Kidney (tissue), 14 donors: Measurements from ENCODE around the gene CAPN13. TPM values are rescaled to one million over a fixed set of nuclear protein-coding genes. Genes with fewer than 3 reads are reported as not detected.

Experiments used
- DNase-seq, 5 donors: peaks; one replicate each; pipeline ENCODE4 v3.0.0-alpha.2; 2013 to 2020
- FAIRE-seq: peaks from 2 replicates; lab custom pipeline; 2012; peaks lifted over from hg19 to GRCh38; lab: Jason Lieb, UNC
- H3K27ac ChIP-seq, 2 donors: one replicate each; pipeline ENCODE4 v1.7.0; 2013; ENCODE audit warnings: low read depth in 2 of 2, low read length in 2 of 2, inconsistent platforms in 1 of 2
- H3K27me3 ChIP-seq: one replicate; pipeline ENCODE4 v1.7.1; 2013; ENCODE audit warnings: low read length, inconsistent platforms; ENCODE audit not compliant: control insufficient read depth, insufficient read depth
- H3K36me3 ChIP-seq, 3 donors: one replicate each; pipeline versions ENCODE4 v1.7.0 to v1.7.1; 2013; ENCODE audit warnings: low read length in 3 of 3, control low read depth in 1 of 3, inconsistent platforms in 1 of 3; ENCODE audit not compliant: insufficient read depth in 3 of 3, control insufficient read depth in 2 of 3
- H3K4me1 ChIP-seq, 3 donors: one replicate each; pipeline versions ENCODE4 v1.7.0 to v1.7.1; 2013; ENCODE audit warnings: low read length in 3 of 3, inconsistent platforms in 1 of 3, low read depth in 1 of 3; ENCODE audit not compliant: control insufficient read depth in 2 of 3, insufficient read depth in 2 of 3
- H3K4me3 ChIP-seq, 3 donors: one replicate each; pipeline versions ENCODE4 v1.7.0 to v1.8.1; 2013; ENCODE audit warnings: low read length in 3 of 3, control low read depth in 1 of 3, inconsistent platforms in 1 of 3
- H3K9ac ChIP-seq, 3 donors: one replicate each; pipeline versions ENCODE4 v1.7.0 to v1.7.1; 2013; ENCODE audit warnings: low read length in 3 of 3, control low read depth in 1 of 3, inconsistent platforms in 1 of 3
- H3K9me3 ChIP-seq, 3 donors: one replicate each; pipeline versions ENCODE4 v1.7.0 to v1.7.1; 2013; ENCODE audit warnings: low read length in 3 of 3, control low read depth in 1 of 3, inconsistent platforms in 1 of 3; ENCODE audit not compliant: control insufficient read depth in 2 of 3, insufficient read depth in 1 of 3
- intact Hi-C: fragments of 100-400 bp; cut with DNase I; formaldehyde crosslinking; loops from one replicate; pipeline ENCODE4 v1.11.1; 2022
- polyA plus RNA-seq: library from polyadenylated mRNA; stranded (reverse); fragments of 350-450 nt; fragmentation: Illumina TruSeq; extraction: RNeasy Lipid Tissue Mini Kit (QIAGEN cat#74804); gene quantifications from one replicate; pipeline ENCODE4 v1.2.3, GENCODE V29; 2014; ENCODE audit warnings: low read depth, low replicate concordance; ENCODE audit not compliant: insufficient read depth
- total RNA-seq: library from RNA; stranded (reverse); fragmentation: NEBNext Ultra II Directional; extraction: Animal tissue kit (Norgen Biotek cat#: 25700); gene quantifications from one replicate; pipeline ENCODE4 v1.2.1, GENCODE V29; 2021
- TF ChIP-seq, protein P1 (sequence below): IDR thresholded peaks from 3 replicates; pipeline ENCODE4 v1.5.1; 2012; ENCODE audit warnings: mild to moderate bottlenecking, moderate library complexity, borderline replicate concordance; ENCODE audit not compliant: insufficient read depth; ENCODE audit errors: extremely low read depth
- donor health status: control.
- donor health status: control.
- donor health status: control.
- donor health status: control.
- donor health status: control.
- donor health status: DM: yes; HTN: yes; CAD: no.
- donor health status: Normal renal cell carcinoma (clear cell type).

Gene CAPN13
- total and polyA plus RNA-seq, 2 donors from 2014 or later = 3.4 to 9.2 TPM

DNA sequence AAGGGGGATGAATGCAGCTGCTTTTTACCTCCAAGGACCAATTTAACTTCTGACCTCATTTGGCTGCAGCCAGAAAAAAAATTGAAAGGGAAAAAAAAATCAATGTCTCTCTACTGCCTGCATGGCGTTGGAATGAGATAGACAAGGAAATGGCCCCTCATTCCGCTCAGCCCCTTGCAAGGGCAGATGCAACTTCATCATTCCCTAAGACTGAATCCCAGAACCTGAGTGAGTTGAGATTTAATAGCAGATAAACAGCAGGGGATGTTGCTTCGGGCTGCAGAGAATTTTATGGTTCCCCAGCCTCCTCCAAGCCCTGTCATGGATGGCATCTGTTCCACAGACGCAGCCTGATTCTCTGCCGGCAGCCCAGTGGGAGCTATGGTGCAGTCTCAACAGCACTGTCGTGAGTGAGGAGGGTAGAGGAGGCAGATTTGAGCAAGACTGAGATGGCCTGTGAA lies 49.0 kb downstream of the CAPN13 start:
- intact Hi-C loops = no loop called here
- Histone ChIP-seq H3K27me3 (no peaks in the 10 kb centered on the region), H3K9ac (no peak overlapping the region), H3K9me3 (no peaks in the 10 kb centered on the region), H3K4me1 (peaks cover 0 to 2% (median 0%) of the 10 kb centered on the region in 3 donors), H3K36me3 (no peaks in the 10 kb centered on the region), H3K4me3 (no peak overlapping the region), H3K27ac (no peak overlapping the region)
- DNase-seq (no peak), FAIRE-seq (no peak)
- TF ChIP-seq, protein P1, sequence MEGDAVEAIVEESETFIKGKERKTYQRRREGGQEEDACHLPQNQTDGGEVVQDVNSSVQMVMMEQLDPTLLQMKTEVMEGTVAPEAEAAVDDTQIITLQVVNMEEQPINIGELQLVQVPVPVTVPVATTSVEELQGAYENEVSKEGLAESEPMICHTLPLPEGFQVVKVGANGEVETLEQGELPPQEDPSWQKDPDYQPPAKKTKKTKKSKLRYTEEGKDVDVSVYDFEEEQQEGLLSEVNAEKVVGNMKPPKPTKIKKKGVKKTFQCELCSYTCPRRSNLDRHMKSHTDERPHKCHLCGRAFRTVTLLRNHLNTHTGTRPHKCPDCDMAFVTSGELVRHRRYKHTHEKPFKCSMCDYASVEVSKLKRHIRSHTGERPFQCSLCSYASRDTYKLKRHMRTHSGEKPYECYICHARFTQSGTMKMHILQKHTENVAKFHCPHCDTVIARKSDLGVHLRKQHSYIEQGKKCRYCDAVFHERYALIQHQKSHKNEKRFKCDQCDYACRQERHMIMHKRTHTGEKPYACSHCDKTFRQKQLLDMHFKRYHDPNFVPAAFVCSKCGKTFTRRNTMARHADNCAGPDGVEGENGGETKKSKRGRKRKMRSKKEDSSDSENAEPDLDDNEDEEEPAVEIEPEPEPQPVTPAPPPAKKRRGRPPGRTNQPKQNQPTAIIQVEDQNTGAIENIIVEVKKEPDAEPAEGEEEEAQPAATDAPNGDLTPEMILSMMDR = no peak

DNA sequence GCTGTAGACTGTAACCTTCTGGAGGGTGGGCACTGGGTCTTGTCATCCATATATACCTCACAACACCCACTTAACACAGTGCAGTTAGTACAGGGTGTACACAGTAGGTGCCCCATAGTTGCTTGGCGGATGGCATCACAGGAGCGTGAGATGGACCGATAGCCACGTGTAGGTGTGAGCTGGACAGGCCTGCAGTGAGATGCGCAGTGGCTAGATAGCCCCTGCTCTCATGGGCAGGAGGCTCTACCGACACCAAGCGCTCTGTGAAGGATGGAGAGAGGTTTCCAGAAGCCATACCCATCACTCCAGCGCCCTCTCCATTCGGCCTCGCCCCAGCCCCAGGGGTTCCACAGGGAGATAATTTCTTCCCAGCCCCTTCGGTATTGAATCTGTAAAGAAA lies 49.5 kb downstream of the CAPN13 start:
- intact Hi-C loops = no loop called here
- H3K27me3 ChIP-seq = no peaks in the 10 kb centered on the region
- no peak overlapping the region for H3K27ac ChIP-seq
- DNase-seq (no peak), FAIRE-seq (no peak)
- no peak overlapping the region for H3K9ac ChIP-seq
- no peaks in the 10 kb centered on the region for H3K9me3 ChIP-seq
- H3K4me3 ChIP-seq = no peak overlapping the region
- H3K36me3 ChIP-seq = no peaks in the 10 kb centered on the region
- peaks cover 0 to 2% (median 0%) of the 10 kb centered on the region in 3 donors for H3K4me1 ChIP-seq
- TF ChIP-seq, protein P1 = no peak

DNA sequence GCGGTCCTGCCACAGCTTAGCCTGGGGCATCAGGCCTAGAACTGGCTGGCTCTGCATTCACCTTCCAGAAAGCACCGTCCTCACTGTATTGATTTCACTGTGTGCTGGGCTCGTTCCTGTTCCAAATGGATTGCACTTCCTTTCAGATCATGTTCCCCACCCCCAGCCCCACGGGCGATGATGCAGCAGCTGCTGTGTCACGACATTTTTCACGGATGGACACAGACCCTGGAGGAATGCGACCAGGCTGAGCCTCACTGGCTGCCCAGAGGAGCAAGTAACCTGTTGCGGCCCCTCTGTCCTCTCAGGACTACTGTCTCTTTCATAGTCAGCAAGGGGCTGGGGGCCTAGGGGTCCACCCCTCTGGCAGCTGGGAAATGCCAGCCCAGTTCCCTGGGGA lies 50.3 kb downstream of the CAPN13 start:
- intact Hi-C loops = no loop called here
- Histone ChIP-seq H3K4me3 (no peak overlapping the region), H3K4me1 (peaks cover 0 to 2% (median 0%) of the 10 kb centered on the region in 3 donors), H3K36me3 (no peaks in the 10 kb centered on the region), H3K27ac (no peak overlapping the region), H3K9ac (no peak overlapping the region), H3K27me3 (no peaks in the 10 kb centered on the region), H3K9me3 (no peaks in the 10 kb centered on the region)
- no peak for FAIRE-seq
- peak in 1 of 5 donors; percentile 7 for DNase-seq
- TF ChIP-seq, protein P1 = no peak
